Tongue (tissue), 2 donors: ENCODE results near the gene ATP5MC3. TPM values are rescaled to one million over a fixed set of nuclear protein-coding genes. Genes with fewer than 3 reads are reported as not detected.

Experiments
- small RNA-seq: library from RNA; depleted of rRNA; stranded (forward); fragments of <200 nt; gene quantifications from one replicate; pipeline ENCODE3, GENCODE V24; 2014; ENCODE audit warnings: low replicate concordance
- total RNA-seq: library from RNA; depleted of rRNA; stranded (reverse); fragments of >200 nt; gene quantifications from one replicate; pipeline ENCODE4 v1.2.3, GENCODE V29; 2014

The ATP5MC3 gene
- total RNA-seq, 1 donor from 2014 or later = 151 TPM

Small RNA genes lying within 50 kb of the gene (small RNA-seq; reads per million reads assigned to genes)
- 0.08 reads per million for gene MIR933

Other genes with a start within 250 kb of the ATP5MC3 start
- gene CHN1, start 176.3 kb downstream of the ATP5MC3 start, total RNA-seq = 19.7 TPM
- 62.5 TPM for gene ATF2, start 13.5 kb downstream of the ATP5MC3 start, total RNA-seq